HG03066 (cell line): ENCODE measurements around the gene TRERF1.
"Not testable (repeated sequence)": the region's sequence is repeated elsewhere in the genome, so short reads cannot be mapped to it uniquely, and the experiment has no call there.

Source experiments
- ATAC-seq: cut with Tn5 transposase; IDR thresholded peaks from one replicate; pipeline ENCODE4 v1.9.1; 2021; ENCODE audit warnings: low read depth; ENCODE audit not compliant: unreplicated experiment

TRERF1 gene

DNA sequence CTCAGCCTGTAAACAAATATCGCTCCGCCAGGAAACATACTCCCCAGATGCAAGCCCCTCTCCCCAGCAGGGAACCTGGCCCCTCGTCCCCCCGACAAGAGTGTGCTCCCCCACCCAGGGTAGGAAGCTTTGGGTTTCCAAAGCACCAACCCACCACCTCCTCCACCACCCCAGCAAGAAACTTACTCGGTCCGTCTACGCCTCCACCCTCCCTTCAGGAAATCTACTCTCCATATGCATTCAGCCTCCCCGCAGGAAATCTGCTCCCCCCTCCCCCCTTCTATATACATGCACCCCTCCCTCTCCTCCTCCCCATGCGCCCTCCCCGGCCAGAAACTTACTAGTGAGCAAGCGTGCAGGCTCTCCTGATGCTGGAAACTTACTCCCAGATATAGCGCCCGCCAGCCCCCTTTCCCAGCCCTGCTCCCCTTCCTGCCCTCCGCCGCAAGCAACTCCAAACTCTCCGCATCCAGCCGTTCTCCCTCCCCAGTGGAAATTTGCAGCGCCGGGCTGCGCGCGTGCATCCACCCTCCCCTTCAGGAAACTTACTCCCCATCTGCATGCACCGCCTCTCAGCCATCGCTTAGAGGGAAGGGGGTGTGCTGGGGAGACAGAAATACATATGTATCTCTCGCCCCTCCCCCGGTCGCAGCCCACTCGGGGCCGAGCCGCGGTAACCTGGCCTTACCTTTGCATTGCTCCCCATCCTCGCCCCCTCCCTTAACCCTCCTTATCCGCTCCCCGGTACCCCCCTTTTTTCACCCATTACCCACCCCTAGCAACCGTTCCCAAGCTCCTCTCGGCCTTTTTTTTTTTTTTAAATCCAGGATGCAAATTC is at the start of gene TRERF1:
TRERF1 (minus strand) TSS at position 594 of the 838 bp plus-strand sequence. CDS start 182,336 bp downstream, outside the sequence.
- ATAC-seq = no peak

DNA sequence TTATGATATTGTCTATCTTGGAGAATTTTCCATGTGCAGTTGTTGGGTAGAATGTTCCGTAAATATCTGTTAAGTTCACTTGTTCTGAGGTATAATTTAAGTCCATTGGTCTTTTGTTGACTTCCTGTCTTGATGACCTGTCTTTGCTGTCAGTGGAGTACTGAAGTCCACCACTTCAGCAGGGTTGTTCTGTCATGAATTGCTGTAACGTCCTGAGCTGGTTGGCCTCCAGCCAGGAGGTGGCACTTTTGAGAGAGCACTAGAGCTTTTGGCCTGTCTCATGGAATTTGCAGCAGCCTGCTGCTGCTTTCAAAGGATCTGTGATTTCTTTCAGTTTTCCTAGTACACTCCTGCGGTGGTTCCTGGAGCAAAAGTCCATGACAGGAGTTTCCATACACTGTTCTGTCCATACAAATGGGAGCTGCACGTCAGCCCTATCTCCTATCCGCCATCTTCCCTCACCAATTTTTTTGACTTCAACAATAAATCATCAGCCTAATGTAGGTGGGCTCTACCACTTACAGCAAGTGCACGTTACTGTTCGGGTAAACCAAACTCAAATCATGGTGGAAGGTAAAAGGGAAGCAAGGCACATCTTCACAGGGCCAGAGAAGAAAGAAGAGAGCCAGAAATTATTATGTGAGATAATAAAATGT is 46.9 kb upstream of the TRERF1 start:
- ATAC-seq = no peak

GRCh38 chr6:42493914-42494539 is 42.3 kb upstream of the TRERF1 start:
- no peak for ATAC-seq

DNA sequence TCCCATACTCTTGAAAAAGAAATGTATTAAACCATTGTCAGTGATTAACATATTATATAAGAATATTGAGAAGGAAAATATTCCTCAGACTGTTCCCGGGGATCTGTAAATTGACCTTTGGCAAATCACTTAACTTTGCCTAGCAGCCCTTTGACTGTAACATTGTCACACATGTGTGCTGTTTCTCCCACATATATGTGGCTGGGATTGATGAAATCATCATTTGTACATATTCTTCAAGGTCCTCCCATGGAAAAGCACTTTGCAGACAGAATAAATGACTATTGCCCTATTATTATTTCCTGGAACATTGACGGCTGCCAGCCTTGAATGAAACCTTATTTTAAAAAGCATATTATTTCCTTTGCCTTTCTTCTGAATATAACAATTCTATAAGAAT is 36.4 kb upstream of the TRERF1 start:
- ATAC-seq = no peak

GRCh38 chr6:42484261-42484660 is 32.5 kb upstream of the TRERF1 start:
- ATAC-seq = no peak

GRCh38 chr6:42482174-42482573 is 30.4 kb upstream of the TRERF1 start:
- no peak for ATAC-seq

GRCh38 chr6:42471714-42472113 is 20.0 kb upstream of the TRERF1 start:
- ATAC-seq = no peak

- no peak for ATAC-seq
These were observed 19.4 kb upstream of the TRERF1 start for GRCh38 chr6:42471142-42471541.

- no peak for ATAC-seq
These were observed 16.5 kb upstream of the TRERF1 start for GRCh38 chr6:42468273-42468672.

DNA sequence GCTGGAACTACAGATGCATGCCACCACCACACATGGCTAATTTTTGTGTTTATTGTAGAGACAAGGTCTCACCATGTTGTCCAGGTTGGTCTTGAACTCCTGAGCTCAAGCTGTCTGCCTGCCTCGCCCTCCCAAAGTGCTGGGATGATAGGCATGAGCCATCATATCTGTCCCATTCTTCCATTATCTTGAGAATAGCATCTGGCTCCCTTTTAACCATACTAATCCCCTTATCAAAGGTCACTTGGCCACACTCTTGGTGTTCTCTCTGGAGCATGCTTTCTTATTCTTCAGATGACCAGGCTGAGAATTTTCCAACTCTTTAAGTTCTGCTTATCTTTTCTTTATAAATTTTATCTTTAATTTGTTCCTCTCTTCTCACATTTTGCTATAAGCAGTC is 15.9 kb upstream of the TRERF1 start:
- no peak for ATAC-seq

GRCh38 chr6:42466470-42466869 is 14.7 kb upstream of the TRERF1 start:
- ATAC-seq = not testable (repeated sequence)

DNA sequence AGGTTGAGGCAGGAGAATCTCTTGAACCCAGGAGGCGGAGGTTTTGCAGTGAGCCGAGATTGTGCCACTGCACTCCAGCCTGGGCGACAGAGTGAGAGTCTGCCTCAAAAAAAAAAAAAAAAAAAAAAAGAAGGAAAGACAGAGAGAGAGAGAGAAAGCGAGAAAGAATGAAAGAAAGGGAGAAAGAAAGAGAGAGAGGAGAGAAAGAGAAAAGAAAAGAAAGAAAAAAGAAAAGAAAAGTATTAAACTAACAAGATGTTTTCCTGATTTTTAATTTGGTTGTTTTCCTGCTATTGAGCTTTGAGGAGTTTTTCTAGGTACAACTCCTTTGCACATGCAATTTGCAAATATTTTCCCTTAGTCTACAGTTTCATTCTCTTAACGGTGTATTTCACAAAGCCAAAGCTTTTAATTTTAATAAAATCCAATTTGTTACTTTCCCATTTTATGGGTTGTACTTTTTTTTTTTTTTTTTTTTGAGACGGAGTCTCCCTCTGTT is 10.8 kb upstream of the TRERF1 start:
- no peak for ATAC-seq

- ATAC-seq = no peak
These were observed 9.2 kb upstream of the TRERF1 start for GRCh38 chr6:42460883-42461282.

GRCh38 chr6:42459888-42460287 is 8.2 kb upstream of the TRERF1 start:
- no peak for ATAC-seq

DNA sequence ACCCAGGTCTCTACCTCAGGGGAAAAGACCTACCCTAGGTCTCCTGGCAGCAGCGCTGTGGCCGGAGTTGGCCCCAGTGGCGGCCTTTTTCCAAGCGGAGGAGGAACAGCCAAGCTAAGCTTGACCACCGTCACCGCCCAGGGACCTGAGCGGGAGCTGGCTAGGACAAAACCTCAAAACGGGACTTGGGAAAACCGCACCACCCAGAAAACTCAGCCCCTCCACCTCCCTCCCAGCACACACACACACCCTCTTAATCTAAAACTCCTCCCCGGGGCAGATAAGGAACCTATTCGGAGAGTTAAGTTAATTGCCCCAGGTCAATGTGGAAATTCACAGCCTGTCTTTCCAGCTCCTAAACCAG is 2.7 kb upstream of the TRERF1 start:
- ATAC-seq = no peak

DNA sequence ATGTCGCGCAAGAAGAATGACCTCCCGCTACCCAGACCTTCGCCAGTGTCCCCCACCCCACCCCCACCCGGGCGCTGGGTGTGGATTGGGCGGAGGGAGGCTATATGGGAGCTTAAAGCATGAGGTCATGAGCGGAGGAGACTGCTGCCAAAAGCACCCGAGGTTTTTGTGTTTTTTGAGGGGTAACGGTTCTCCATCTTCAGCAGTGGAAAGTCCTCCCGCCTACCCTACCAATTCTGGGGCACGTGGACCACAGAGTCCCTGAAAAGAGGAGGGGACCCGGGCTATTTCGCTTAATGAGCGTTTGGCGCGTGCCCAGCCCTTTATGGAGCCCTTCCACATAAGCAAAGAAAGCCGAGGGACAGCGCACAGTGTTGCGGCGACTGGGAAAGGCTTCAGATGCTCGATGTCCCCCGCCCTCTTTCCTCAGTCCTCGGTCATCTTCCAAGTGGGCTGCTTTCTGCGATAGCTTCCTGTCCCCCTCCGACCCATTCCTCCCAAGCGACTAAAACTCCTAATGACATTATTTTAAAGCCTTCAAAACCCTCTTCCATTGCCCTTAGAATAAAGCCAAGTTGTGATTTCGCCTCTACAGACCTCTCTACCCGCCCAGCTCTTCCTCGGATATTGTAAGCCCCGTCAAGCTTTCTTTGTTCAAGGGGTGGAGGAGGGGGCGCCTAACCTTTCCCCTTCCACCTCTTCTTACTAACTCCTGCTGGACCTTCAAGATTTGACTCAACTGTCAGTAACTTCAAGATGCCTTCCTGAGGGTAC is 2.1 kb upstream of the TRERF1 start:
- no peak for ATAC-seq

DNA sequence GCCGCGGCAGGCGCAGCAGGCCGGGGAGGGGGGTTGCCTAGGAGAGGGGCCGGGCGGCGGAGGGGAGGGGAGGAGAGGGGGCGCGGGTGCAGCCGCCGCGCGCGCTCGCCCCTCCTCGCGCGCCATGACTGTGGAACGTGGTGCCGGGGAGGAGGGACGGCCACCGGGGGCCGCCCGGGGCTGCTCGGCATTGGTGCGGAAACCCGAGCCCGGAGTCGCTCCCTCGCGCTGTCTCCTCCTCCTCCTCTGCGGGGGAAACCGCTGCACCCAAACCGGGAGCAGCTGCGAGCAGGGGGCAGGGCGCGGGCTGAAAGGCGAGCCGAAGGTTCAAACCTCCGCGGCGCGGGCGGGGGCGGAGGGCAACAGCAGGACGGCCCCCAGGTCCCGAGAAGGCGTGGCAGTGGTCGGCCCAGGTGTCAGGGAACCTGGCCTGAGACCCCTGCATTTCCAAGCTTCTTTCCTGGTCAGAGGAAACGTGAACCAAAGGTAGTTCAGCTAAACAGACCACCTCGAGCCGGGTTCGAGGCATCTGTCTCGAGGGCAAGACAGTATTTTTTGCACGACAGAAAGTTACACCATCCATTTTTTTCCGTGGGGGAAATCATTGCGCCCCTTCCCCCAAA is 1.4 kb upstream of the TRERF1 start:
- ATAC-seq = peak; percentile 52

DNA sequence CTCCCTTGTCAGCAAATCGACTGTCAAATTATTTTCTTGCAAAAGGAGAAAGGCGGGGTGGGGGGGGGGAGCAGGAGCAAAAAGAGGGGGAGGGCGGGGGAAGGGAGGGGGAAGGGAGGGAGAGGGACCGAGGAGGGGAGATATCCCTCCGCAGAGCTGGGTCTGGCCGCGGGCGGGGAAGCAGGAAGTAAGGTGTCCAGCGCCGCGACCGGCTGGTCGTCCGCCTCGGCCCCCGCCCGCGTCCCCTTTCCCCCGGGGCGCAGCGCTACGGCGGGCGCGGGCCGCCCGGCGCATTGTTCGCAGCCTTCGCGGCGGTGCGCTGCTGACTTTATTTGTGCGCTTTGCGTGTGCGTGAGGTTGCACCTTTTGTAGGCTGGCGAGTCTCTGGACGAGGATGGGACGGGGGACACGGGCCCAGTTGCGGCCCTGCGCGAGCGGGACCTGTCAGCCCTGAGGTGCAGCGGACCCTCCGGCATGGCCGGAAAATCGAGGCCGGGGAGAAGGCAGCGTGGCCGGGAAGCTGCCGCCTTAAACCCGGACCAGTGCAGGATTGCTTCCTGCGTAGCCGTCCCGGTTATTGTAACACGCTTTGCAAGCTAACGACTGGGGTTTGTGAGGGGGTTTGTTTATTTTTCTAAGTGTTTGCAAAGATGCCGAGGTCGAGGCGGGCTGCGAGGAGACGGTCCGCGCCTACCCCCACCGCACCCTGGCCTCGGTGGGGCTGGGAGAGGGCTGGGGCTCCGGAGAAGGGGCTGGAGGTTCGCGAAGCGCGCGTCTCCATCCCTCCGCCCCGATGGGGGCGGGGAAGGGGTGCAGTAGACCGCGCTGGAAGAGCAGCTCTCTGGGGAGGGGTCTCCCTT is 675 bp upstream of the TRERF1 start:
- ATAC-seq = peak; percentile 31
